Ishikawa (cell line): ENCODE results near the gene SH3BP2.

Source experiments
- CEBPB ChIP-seq: IDR thresholded peaks from 2 replicates; pipeline ENCODE4 v1.6.1; 2012
- CREB1 ChIP-seq: IDR thresholded peaks from 2 replicates; pipeline ENCODE4 v1.6.1; 2012; ENCODE audit warnings: low read depth
- EGR1 ChIP-seq: IDR thresholded peaks from 2 replicates; pipeline ENCODE4 v1.6.1; 2012
- EP300 ChIP-seq: IDR thresholded peaks from 2 replicates; pipeline ENCODE4 v1.6.1; 2012; ENCODE audit warnings: borderline replicate concordance
- FOXM1 ChIP-seq: IDR thresholded peaks from 2 replicates; pipeline ENCODE4 v1.6.1; 2012; ENCODE audit warnings: low read depth, borderline replicate concordance
- NFIC ChIP-seq: IDR thresholded peaks from 2 replicates; pipeline ENCODE4 v1.6.1; 2012
- RAD21 ChIP-seq: IDR thresholded peaks from 2 replicates; pipeline ENCODE4 v1.6.1; 2012; ENCODE audit warnings: low read depth
- TAF1 ChIP-seq: IDR thresholded peaks from 2 replicates; pipeline ENCODE4 v1.6.1; 2012; ENCODE audit warnings: low read depth, mild to moderate bottlenecking
- TCF12 ChIP-seq: IDR thresholded peaks from 2 replicates; pipeline ENCODE4 v1.6.1; 2012; ENCODE audit warnings: low read depth
- TEAD4 ChIP-seq: IDR thresholded peaks from 2 replicates; pipeline ENCODE4 v1.6.1; 2012
- USF1 ChIP-seq: IDR thresholded peaks from 2 replicates; pipeline ENCODE4 v1.6.1; 2012
- YY1 ChIP-seq: IDR thresholded peaks from 2 replicates; pipeline ENCODE4 v1.6.1; 2012; ENCODE audit warnings: low read depth
- ZBTB7A ChIP-seq: IDR thresholded peaks from 2 replicates; pipeline ENCODE4 v1.6.1; 2012; ENCODE audit warnings: low read depth
- TF ChIP-seq, protein P1 (sequence below): IDR thresholded peaks from 2 replicates; pipeline ENCODE4 v1.6.1; 2012
- TF ChIP-seq, protein P2 (sequence below): IDR thresholded peaks from 2 replicates; pipeline ENCODE4 v1.6.1; 2012; ENCODE audit warnings: low read depth, mild to moderate bottlenecking

Gene SH3BP2

DNA sequence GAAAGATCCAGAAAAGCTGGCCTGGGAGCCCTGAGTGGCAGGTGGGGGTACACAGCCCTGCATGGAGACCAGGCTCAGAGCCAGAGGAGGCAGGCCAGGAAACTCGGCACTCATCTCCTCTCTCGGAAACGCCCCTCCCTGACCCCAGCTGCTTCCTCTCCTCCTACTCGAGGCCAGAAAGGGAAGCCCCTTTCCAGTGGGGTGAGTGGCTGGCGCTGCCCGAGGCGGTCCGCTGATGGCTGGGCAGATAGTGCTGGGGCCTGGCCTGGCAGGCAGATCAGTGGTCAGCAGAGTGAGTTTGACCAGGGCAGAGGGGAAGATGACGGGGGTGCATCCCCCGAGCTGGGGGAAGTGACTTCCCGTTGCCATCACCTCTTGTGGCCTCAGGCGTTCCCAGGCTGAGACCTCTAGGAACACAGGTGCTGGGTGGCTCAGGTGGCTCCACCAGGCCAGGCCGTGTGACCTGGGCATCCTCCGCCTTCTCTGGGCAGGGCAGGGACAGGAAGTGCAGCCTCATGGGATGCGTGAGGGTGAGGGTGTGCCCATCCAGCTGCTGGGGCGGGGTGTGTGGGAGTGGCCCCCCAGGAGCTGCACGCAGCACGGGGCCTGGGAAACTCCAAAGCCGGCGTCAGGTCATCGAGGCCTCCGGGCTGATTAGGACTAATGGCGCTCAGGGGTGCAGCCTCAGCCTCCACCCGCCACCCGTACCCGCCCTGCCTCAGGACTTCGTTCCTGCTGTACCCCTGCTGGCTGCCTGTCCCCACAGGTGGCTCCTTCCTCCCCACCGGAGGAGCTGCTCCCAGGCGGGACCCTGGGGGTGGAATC, 5.7 kb downstream of the SH3BP2 start:
- TF ChIP-seq, protein P1, sequence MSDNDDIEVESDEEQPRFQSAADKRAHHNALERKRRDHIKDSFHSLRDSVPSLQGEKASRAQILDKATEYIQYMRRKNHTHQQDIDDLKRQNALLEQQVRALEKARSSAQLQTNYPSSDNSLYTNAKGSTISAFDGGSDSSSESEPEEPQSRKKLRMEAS, result peak; percentile 39; the same call in 1 of the 2 replicates
- TF ChIP-seq EP300, result no peak
- no peak for TF ChIP-seq CREB1
- no peak for TF ChIP-seq RAD21
- peak; percentile 35; the same call in 1 of the 2 replicates for TF ChIP-seq USF1
- no peak for TF ChIP-seq FOXM1

- TF ChIP-seq TEAD4 (no peak), USF1 (no peak), ZBTB7A (no peak), NFIC (no peak), EP300 (no peak)
Measured at GRCh38 chr4:2799224-2799911, 6.5 kb downstream of the SH3BP2 start.

GRCh38 chr4:2799971-2800690, 7.2 kb downstream of the SH3BP2 start:
- TF ChIP-seq RAD21, result peak; percentile 15; the same call in 1 of the 2 replicates
- TF ChIP-seq, protein P1, result no peak

DNA sequence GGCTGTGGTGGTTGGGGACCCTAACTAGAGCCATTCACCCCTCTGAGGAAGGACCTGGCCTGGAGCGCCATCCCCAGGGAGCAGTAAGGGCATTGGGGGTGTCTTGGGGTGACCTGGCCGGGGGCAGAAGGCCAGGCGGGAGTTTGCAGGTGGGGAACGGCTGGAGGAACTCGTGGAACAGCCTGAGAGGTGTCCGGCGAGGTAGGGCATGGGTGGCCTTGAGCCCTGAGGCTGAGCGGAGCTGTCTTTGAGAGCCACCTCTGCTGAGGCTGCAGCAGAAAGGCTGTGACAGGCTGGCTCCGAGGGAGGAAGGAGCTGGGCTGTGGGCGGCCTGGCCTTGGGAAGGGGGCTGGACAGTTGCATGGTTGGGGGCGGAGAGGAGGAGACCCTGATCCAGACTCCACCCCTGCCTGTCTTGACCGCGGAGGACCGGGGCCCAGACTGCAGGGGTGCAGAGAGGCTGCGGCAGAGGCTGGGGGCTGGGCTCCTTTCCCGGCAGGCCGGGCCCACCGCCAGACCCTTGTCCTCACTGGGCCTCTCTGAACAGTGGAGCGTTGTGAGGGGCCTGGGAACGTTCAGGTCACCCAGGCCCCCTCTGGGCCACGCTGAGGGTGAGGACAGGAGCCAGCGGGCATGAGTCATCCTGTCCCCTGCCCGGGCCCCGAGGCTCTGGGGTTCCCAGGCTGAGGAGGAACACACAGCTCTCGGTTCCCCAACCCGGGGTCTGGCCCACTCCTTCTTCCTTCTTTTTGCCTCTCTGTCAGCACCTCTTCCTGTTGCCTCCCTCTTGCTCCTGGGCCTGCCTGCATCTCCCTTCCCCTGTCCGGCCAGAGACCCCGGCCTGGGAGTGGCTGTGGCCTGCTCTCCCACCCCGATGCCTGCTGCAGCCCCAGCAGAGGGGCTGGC, 8.1 kb downstream of the SH3BP2 start:
- TF ChIP-seq CEBPB, result no peak
- TF ChIP-seq RAD21, result no peak
- TF ChIP-seq EP300, result no peak
- no peak for TF ChIP-seq TCF12
- no peak for TF ChIP-seq EGR1
- no peak for TF ChIP-seq TAF1
- TF ChIP-seq USF1, result no peak
- no peak for TF ChIP-seq FOXM1
- TF ChIP-seq ZBTB7A, result no peak
- TF ChIP-seq, protein P1, result no peak
- TF ChIP-seq CREB1, result no peak
- TF ChIP-seq TEAD4, result no peak
- no peak for TF ChIP-seq NFIC

DNA sequence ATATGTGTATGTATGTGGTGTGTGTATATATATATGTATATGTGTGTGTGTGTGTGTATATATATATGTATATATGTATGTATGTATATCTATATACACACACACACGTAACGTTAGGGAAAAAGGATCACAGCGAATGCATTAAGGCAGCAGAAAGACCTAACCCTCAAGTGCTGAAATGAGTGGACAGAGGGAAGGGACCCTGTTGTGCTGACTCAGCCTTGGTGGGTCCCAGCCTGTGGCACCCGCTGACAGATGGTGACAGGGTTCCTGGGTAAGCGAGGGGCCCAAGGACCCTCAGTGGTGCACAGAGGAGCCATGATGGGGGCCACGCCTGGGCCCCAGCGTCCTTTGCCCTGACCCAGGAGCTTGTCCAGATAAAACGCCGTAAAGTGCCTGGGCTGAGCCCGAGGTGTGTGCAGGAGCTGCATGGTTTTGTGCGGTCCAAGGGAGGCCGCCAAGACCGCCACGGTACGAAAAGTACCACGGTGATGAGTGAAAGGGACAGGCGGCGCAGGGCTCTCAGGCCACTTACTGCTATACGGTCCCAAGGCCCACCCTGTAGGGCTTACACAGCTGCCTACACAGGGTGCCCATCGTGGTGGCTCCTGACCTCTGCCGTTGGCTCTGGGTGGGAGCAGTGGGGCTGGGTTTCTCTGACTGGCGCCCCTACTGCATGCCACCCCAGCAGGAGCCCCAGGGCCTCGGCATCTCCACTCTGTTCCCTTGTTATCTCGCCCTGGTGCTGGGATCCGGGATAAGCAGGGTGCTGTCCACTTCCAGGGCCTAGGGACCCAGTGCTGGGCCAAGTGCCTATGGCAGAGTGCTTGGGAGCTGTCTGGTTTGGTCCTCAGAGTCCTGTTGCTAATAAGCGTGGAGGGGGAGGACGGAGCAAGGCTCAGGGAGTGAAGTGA, 10.0 kb downstream of the SH3BP2 start:
- no peak for TF ChIP-seq TAF1
- no peak for TF ChIP-seq FOXM1
- TF ChIP-seq USF1, result no peak

- TF ChIP-seq EGR1, result no peak
- TF ChIP-seq, protein P1, result no peak
- no peak for TF ChIP-seq USF1
- no peak for TF ChIP-seq CREB1
- TF ChIP-seq, protein P2, sequence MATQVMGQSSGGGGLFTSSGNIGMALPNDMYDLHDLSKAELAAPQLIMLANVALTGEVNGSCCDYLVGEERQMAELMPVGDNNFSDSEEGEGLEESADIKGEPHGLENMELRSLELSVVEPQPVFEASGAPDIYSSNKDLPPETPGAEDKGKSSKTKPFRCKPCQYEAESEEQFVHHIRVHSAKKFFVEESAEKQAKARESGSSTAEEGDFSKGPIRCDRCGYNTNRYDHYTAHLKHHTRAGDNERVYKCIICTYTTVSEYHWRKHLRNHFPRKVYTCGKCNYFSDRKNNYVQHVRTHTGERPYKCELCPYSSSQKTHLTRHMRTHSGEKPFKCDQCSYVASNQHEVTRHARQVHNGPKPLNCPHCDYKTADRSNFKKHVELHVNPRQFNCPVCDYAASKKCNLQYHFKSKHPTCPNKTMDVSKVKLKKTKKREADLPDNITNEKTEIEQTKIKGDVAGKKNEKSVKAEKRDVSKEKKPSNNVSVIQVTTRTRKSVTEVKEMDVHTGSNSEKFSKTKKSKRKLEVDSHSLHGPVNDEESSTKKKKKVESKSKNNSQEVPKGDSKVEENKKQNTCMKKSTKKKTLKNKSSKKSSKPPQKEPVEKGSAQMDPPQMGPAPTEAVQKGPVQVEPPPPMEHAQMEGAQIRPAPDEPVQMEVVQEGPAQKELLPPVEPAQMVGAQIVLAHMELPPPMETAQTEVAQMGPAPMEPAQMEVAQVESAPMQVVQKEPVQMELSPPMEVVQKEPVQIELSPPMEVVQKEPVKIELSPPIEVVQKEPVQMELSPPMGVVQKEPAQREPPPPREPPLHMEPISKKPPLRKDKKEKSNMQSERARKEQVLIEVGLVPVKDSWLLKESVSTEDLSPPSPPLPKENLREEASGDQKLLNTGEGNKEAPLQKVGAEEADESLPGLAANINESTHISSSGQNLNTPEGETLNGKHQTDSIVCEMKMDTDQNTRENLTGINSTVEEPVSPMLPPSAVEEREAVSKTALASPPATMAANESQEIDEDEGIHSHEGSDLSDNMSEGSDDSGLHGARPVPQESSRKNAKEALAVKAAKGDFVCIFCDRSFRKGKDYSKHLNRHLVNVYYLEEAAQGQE, result no peak
- no peak for TF ChIP-seq CEBPB
- no peak for TF ChIP-seq TAF1
- TF ChIP-seq EP300, result no peak
- TF ChIP-seq RAD21, result no peak
- TF ChIP-seq TCF12, result no peak
- TF ChIP-seq TEAD4, result no peak
- no peak for TF ChIP-seq ZBTB7A
- no peak for TF ChIP-seq FOXM1
- no peak for TF ChIP-seq NFIC
- no peak for TF ChIP-seq YY1
Measured at GRCh38 chr4:2803624-2804448, 11.0 kb downstream of the SH3BP2 start.
